22Rv1 (cell line): Measurements from ENCODE around the gene SFTPA2.
"Not testable (repeated sequence)": the region's sequence is repeated elsewhere in the genome, so short reads cannot be mapped to it uniquely, and the experiment has no call there.

Source experiments
- H3K27ac ChIP-seq: fragments of 450-650 bp; 2 replicates; pipeline ENCODE4 v1.5.1; 2017
- ZFX ChIP-seq: fragments of 450-650 bp; IDR thresholded peaks from 2 replicates; pipeline ENCODE4 v1.6.1; 2017; ENCODE audit warnings: antibody characterized with exemption, borderline replicate concordance
- TF ChIP-seq, protein P1 (sequence below): fragments of 450-650 bp; IDR thresholded peaks from 2 replicates; pipeline ENCODE4 v1.5.1; 2017; ENCODE audit warnings: mild to moderate bottlenecking

SFTPA2 gene

DNA sequence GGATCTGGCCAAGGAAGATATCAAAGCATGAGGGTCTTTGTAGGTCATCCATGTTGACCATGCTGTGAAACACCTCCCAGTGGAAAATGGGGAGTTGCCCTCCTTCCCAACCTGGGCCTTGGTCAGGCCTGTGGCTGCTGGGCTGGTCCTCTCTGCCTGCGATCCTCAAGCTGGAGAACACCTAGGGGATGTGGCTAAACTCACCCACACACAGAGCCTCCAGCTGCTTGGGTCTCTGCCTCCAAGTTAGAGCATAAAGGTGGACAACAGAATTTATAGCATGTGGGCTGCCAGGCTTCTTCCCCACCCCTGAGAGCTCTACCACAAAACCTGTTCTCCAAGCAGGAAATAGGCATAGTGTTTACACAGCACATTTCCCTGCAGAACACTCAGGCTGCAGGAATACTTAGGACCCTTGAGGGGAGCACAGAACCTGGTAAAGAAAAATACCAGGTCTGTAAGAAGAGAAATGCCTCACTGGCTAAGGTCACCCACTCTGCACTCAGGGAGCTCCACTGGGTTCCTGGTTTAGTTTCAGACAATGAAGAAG, at the start of gene SFTPA2:
Gene SFTPA2, minus strand, starts transcription at position 248 of the 550 bp plus-strand sequence. CDS start 924 bp downstream, outside the sequence.
- no peak for TF ChIP-seq ZFX
- TF ChIP-seq, protein P1, sequence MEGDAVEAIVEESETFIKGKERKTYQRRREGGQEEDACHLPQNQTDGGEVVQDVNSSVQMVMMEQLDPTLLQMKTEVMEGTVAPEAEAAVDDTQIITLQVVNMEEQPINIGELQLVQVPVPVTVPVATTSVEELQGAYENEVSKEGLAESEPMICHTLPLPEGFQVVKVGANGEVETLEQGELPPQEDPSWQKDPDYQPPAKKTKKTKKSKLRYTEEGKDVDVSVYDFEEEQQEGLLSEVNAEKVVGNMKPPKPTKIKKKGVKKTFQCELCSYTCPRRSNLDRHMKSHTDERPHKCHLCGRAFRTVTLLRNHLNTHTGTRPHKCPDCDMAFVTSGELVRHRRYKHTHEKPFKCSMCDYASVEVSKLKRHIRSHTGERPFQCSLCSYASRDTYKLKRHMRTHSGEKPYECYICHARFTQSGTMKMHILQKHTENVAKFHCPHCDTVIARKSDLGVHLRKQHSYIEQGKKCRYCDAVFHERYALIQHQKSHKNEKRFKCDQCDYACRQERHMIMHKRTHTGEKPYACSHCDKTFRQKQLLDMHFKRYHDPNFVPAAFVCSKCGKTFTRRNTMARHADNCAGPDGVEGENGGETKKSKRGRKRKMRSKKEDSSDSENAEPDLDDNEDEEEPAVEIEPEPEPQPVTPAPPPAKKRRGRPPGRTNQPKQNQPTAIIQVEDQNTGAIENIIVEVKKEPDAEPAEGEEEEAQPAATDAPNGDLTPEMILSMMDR = no peak

DNA sequence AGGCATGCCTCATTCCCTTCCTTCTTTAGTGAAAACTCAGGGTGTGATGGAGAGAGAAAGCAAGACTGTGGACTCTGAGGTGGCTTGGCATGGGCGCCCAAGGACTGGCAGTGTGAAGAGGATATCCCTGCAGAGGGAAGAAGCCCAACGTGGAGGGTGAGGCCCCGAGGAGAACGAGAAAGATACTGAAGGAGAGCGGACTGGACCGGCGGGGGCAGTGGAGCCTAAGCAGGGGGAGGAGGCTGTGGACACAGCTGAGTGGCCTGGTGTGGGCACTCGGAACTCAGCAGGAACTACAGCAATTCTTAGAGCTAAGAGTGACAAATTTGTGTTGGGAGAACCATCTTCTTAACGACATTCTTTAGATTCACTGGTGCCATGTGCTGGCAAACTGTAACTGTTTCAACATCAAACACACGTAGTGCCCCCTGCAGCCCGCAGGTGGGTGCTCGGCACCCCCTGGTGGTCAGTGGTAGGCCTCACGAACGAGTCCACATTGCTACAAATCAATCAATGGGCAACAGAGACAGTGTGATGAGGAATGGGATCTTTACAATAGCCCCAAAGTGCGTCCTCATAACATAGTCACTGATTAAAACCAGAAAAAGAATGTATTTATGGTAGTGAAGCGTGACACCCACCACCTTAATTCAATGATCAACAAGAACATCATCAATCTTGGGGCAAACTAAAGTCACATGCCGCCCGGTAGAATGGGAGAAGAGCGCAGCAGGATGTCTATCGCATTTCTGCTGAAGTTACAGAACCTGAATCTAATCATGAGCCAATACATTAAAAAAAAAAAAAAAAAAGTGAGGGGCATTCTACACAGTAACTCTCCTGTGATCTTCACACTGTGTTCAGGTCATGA, 48.5 kb upstream of the SFTPA2 start:
- no peak overlapping the region for H3K27ac ChIP-seq
- TF ChIP-seq ZFX = no peak
- TF ChIP-seq, protein P1 = peak; percentile 76

More for the DNA sequence above, at the start of gene SFTPA2:
- H3K27ac ChIP-seq = no peak within 1 kb of the TSS

DNA sequence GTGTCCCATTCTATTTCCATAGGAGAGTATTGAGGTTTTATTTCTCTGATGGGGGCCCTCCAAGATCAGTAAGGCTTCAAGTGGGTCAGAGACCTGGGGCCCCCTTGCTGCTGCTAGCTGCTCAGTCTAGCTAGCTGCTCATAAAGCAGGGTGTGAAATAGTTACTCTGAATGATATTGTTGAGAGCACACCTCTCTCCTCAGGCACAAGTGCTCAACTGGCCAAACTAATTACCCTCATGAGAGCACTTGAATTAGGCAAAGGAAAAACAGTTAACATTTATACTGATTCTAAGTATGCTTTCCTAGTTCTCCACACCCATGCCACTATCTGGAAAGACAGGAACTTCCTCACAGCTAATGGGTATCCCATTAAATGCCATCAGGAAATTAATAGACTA, 45.1 kb upstream of the SFTPA2 start:
- no peak for TF ChIP-seq ZFX
- TF ChIP-seq, protein P1 = no peak
- no peak overlapping the region for H3K27ac ChIP-seq

DNA sequence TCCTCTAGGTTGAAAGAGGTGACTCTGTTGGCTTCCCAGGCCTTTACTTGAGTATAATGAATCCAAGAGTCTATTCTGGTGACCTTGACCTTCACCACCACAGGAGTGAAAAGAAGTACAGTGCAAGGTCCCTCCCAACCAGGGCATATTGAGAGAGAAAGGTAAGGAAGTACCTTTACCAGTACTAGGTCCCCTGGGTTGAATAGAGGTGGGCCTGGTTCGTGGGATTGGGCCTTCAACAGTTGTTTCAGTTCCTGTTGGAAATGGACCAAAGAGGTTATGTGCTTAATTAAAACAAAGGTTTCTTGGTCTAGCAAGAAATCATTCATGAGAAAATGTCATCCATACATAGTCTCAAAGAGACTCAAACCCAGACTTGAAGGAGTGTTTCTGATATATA, 44.1 kb upstream of the SFTPA2 start:
- no peak overlapping the region for H3K27ac ChIP-seq
- no peak for TF ChIP-seq ZFX
- TF ChIP-seq, protein P1 = no peak

DNA sequence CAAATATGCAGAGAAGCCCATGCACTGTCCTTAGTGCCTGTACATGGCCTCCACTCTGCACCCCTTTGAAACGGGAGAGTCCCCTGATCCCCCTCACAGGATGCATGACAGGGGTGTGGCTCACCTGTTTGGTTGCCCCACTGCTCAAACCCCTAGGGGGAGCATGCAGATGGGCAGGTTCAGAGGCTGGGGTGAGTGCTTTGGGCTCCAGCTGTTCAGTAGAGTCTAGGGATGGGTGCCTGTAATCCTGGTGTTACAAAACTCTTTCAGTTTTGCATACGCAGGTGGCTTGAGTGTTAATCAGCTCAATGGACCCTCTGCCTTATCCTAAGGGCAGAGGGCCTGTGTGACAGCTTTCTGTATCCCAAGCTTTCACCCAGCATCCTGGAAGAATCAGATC, 42.7 kb upstream of the SFTPA2 start:
- H3K27ac ChIP-seq = no peak overlapping the region
- TF ChIP-seq, protein P1 = no peak

DNA sequence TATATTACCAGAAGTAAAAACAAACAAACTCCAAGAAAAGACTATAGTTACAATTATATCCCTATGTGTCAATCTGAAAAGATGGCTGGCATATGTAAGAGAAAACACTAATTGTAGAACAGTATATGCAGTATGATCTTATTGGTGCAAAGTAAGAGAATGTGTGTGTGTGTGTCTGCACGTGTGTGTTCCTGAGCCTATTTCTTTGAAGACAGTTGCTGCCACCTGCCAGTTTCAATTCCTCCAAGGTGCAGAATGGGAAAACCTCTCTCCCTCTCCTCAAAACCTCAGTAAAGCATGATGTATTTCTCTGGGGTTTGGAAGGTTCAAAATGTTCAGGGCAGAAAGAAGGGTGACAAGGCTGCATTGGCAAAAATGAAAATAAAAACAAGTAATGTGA, 41.7 kb upstream of the SFTPA2 start:
- H3K27ac ChIP-seq = no peak overlapping the region
- TF ChIP-seq, protein P1 = no peak
- no peak for TF ChIP-seq ZFX

DNA sequence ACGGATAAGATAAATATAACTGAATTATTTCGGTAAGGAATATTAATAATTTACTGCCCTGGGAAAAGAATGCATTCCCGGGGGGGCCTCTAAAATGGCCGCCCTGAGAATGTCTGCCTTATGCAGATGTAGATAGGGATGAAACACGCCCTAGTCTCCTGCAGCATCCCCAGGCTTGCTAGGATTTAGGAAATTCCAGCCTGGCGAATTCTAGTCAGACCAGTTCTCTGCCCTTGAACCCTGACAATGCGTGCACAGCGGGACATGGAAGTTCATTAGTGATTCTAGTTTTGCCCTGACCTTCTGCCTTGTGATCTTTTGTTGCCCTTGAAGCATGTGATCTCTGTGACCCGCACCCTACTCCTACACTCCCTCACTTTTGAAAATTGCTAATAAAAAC, 39.4 kb upstream of the SFTPA2 start:
- not testable (repeated sequence) for H3K27ac ChIP-seq
